HepG2 (cell line): ENCODE measurements around the gene HYAL2. TPM values are rescaled to one million over a fixed set of nuclear protein-coding genes. Genes with fewer than 3 reads are reported as not detected.

Experiments
- ATAC-seq: fragments of 200-7000 bp; cut with Tn5 transposase; 3 replicates; pipeline ENCODE4 v1.9.1; 2020; ENCODE audit warnings: mild to moderate bottlenecking, moderate library complexity
- BruUV-seq: library from RNA; stranded (reverse); fragments of 400-500 nt; replicated peaks from 2 replicates; lab custom pipeline; 2021; lab: Mats Ljungman, UMichigan
- CTCF ChIA-PET: fragments of 300-600 bp; formaldehyde crosslinking; extraction: SDS; loops from one replicate; lab custom pipeline; 2021; ENCODE audit warnings: low total read pairs, inconsistent platforms, low intra/inter-chr PET ratio; lab: Yijun Ruan, JAX
- POLR2A ChIA-PET: fragments of 350-600 bp; sonication (Branson Sonifier 250); formaldehyde crosslinking; loops from one replicate; lab custom pipeline; 2020; ENCODE audit warnings: antibody characterized with exemption, inconsistent platforms; lab: Yijun Ruan, JAX
- DNase-seq: peaks from one replicate; pipeline ENCODE4 v3.0.0-alpha.2; 2015; ENCODE audit warnings: low spot score
- FAIRE-seq: peaks from 3 replicates; lab custom pipeline; 2011; peaks lifted over from hg19 to GRCh38; lab: Jason Lieb, UNC
- H2AFZ ChIP-seq: one replicate; pipeline ENCODE4 v1.6.1; 2011; ENCODE audit warnings: low read length, inconsistent platforms
- H3K27ac ChIP-seq: fragments of 300-600 bp; 3 replicates; pipeline ENCODE4 v1.8.0; 2011; ENCODE audit warnings: mixed run types, mild to moderate bottlenecking, mixed read lengths, low read length, inconsistent platforms; ENCODE audit not compliant: insufficient read depth; ENCODE audit errors: extremely low read length
- H3K27me3 ChIP-seq, 2 experiments: fragments of 200-600 bp in 1 of 2; 2 replicates in 1 of 2; 3 replicates in 1 of 2; pipeline versions ENCODE4 v1.6.0 to v1.8.0; 2011; ENCODE audit warnings: low read length in 2 of 2, mild to moderate bottlenecking in 2 of 2, moderate library complexity in 2 of 2, inconsistent platforms in 1 of 2; ENCODE audit not compliant: insufficient read depth in 2 of 2, control insufficient read depth in 1 of 2
- H3K36me3 ChIP-seq, 2 experiments: fragments of 200-600 bp in 1 of 2; replicated peaks in 1 of 2; 2 replicates in 1 of 2; 3 replicates in 1 of 2; pipeline versions ENCODE4 v1.5.1 to v1.8.0; 2011; ENCODE audit warnings: low read length in 2 of 2, inconsistent platforms in 1 of 2; ENCODE audit not compliant: insufficient read depth in 2 of 2, control insufficient read depth in 1 of 2
- H3K4me1 ChIP-seq: 2 replicates; pipeline ENCODE4 v1.5.1; 2012; ENCODE audit warnings: low read length, inconsistent platforms; ENCODE audit not compliant: insufficient read depth
- H3K4me2 ChIP-seq: 2 replicates; pipeline ENCODE4 v1.6.0; 2011; ENCODE audit warnings: low read depth, low read length, inconsistent platforms
- H3K4me3 ChIP-seq, 3 experiments: fragments of 200-600 bp in 1 of 3; sonication (generic), shearing (Covaris generic) in 1 of 3; replicated peaks in 1 of 3; 2 replicates each; pipeline ENCODE4 v1.5.1; 2011 to 2016; ENCODE audit warnings: low read length in 3 of 3, inconsistent platforms in 2 of 3, low read depth in 2 of 3, mild to moderate bottlenecking in 2 of 3, control low read depth in 1 of 3, mixed read lengths in 1 of 3; ENCODE audit not compliant: insufficient read depth in 1 of 3
- H3K79me2 ChIP-seq: one replicate; pipeline ENCODE4 v1.6.1; 2011; ENCODE audit warnings: low read length, inconsistent platforms; ENCODE audit not compliant: insufficient read depth
- H3K9ac ChIP-seq: 2 replicates; pipeline ENCODE4 v1.6.0; 2011; ENCODE audit warnings: mild to moderate bottlenecking, low read depth, low read length, inconsistent platforms; ENCODE audit not compliant: insufficient read depth
- H3K9me3 ChIP-seq: 2 replicates; pipeline ENCODE4 v1.5.1; 2012; ENCODE audit warnings: mild to moderate bottlenecking, low read length
- H4K20me1 ChIP-seq: 2 replicates; pipeline ENCODE4 v1.6.0; 2011; ENCODE audit warnings: inconsistent platforms, mild to moderate bottlenecking, low read length, moderate library complexity; ENCODE audit not compliant: insufficient read depth
- HMGA1 ChIP-seq: sonication (generic); formaldehyde crosslinking; conservative IDR thresholded peaks from 2 replicates; pipeline ENCODE4 v1.4.0; 2020; ENCODE audit warnings: missing genetic modification reagents
- ISX ChIP-seq: sonication (generic); formaldehyde crosslinking; conservative IDR thresholded peaks from 2 replicates; pipeline ENCODE4 v1.5.0; 2020; ENCODE audit warnings: missing genetic modification reagents
- MTA1 ChIP-seq: sonication (generic); formaldehyde crosslinking; IDR thresholded peaks from 2 replicates; pipeline ENCODE4 v1.4.0; 2020; ENCODE audit warnings: missing genetic modification reagents, mild to moderate bottlenecking, borderline replicate concordance
- RAD21 ChIP-seq: fragments of 450-650 bp; formaldehyde crosslinking; IDR thresholded peaks from 2 replicates; pipeline ENCODE4 v1.5.0; 2020; ENCODE audit warnings: mild to moderate bottlenecking
- SOX6 ChIP-seq, 2 experiments: fragments of 450-650 bp in 1 of 2; sonication (generic) in 1 of 2; formaldehyde crosslinking in 1 of 2; IDR thresholded peaks; 2 replicates each; pipeline versions ENCODE4 v1.4.0 to v1.6.1; 2017 to 2020; ENCODE audit warnings: antibody characterized with exemption in 1 of 2, mild to moderate bottlenecking in 1 of 2, missing genetic modification reagents in 1 of 2
- TBL1XR1 ChIP-seq: fragments of 150-350 bp; IDR thresholded peaks from 2 replicates; pipeline ENCODE4 v1.6.1; 2014; ENCODE audit warnings: borderline replicate concordance, low read length; ENCODE audit not compliant: partially characterized antibody
- UBTF ChIP-seq: sonication (generic); formaldehyde crosslinking; IDR thresholded peaks from 2 replicates; pipeline ENCODE4 v1.4.0; 2020; ENCODE audit warnings: mild to moderate bottlenecking, missing genetic modification reagents
- ZC3H13 ChIP-seq: sonication (generic); formaldehyde crosslinking; IDR thresholded peaks from 2 replicates; pipeline ENCODE4 v1.8.1; 2023; ENCODE audit warnings: mild to moderate bottlenecking, missing genetic modification reagents, moderate library complexity
- ZNF230 ChIP-seq: sonication (generic); formaldehyde crosslinking; IDR thresholded peaks from 2 replicates; pipeline ENCODE4 v1.4.0; 2020; ENCODE audit warnings: mild to moderate bottlenecking, missing genetic modification reagents
- ZNF776 ChIP-seq: sonication (generic); formaldehyde crosslinking; IDR thresholded peaks from 2 replicates; pipeline ENCODE4 v1.4.0; 2020; ENCODE audit warnings: mild to moderate bottlenecking, missing genetic modification reagents
- ZNF839 ChIP-seq: sonication (generic); formaldehyde crosslinking; IDR thresholded peaks from 2 replicates; pipeline ENCODE4 v1.4.0; 2020; ENCODE audit warnings: missing genetic modification reagents, mild to moderate bottlenecking, borderline replicate concordance
- ZNF891 ChIP-seq: sonication (generic); formaldehyde crosslinking; IDR thresholded peaks from 2 replicates; pipeline ENCODE4 v1.5.0; 2020; ENCODE audit warnings: mild to moderate bottlenecking, missing genetic modification reagents
- ZSCAN29 ChIP-seq: sonication (generic); formaldehyde crosslinking; conservative IDR thresholded peaks from 2 replicates; pipeline ENCODE4 v1.4.0; 2020; ENCODE audit warnings: mild to moderate bottlenecking, missing genetic modification reagents
- WGBS: methylation state at CpG from one replicate; pipeline ENCODE4 v1.1.6; 2017; ENCODE audit warnings: low lambda C conversion rate; 5-methylcytosine and 5-hydroxymethylcytosine counted together
- in situ Hi-C: cut with HindIII; loops from 2 replicates; pipeline ENCODE4 v1.10.0; 2017; ENCODE audit warnings: low pct_unique_long_range_greater_than_20kb; ENCODE audit not compliant: extremely low pct_ligation_motif_present
- intact Hi-C: fragments of 100-400 bp; cut with micrococcal nuclease; formaldehyde crosslinking; loops from one replicate; pipeline ENCODE4 v1.10.0; 2022; ENCODE audit not compliant: unreplicated experiment
- polyA plus RNA-seq, 8 experiments: library from polyadenylated mRNA; depleted of rRNA in 3 of 8; stranded (reverse) in 7 of 8; unstranded in 1 of 8; fragments of >200 nt; fragmentation: Illumina TruSeq in 4 of 8; extraction: Trizol in 4 of 8; gene quantifications; 2 replicates each; pipeline versions ENCODE4 v1.2.1 to v1.2.3, GENCODE V29; 2011 to 2016; ENCODE audit warnings: low read depth in 4 of 8, missing spikeins in 1 of 8, mixed read lengths in 1 of 8; ENCODE audit not compliant: insufficient read depth in 1 of 8
- total RNA-seq, 5 experiments: library from RNA; depleted of rRNA; stranded (reverse); fragments of >200 nt; fragmentation: Illumina TruSeq; extraction: Trizol; gene quantifications; 2 replicates each; pipeline ENCODE4 v1.2.3, GENCODE V29; 2016; ENCODE audit warnings: low read depth in 1 of 5
- TF ChIP-seq, protein P1 (sequence below): IDR thresholded peaks from 2 replicates; pipeline ENCODE4 v1.6.1; 2016; ENCODE audit warnings: missing compliant biosample characterization, missing genetic modification reagents, borderline replicate concordance

The HYAL2 gene
- total and polyA plus RNA-seq, 2 of the 13 experiments (the other 11 are each of a cell fraction or from before 2014, with no cell fraction given): 76.2 to 102 TPM

- TF ChIP-seq HMGA1 (CRISPR knock-in tag) (no peak), MTA1 (peak; percentile 69; the same call in 1 of the 2 replicates), RAD21 (CRISPR knock-in tag) (0 out of 2 replicates have a peak, but pooled peaks have one; percentile 26), SOX6 (IDR thresholded peaks at IDR 0.05) (no peak), SOX6 (CRISPR knock-in tag; IDR thresholded peaks at IDR 0.05) (peak; percentile 48; the same call in 1 of the 2 replicates), TBL1XR1 (no peak)
Measured at GRCh38 chr3:50358911-50359759, 36.6 kb upstream of the HYAL2 start, which contains the start of gene TMEM115 (continued).

DNA sequence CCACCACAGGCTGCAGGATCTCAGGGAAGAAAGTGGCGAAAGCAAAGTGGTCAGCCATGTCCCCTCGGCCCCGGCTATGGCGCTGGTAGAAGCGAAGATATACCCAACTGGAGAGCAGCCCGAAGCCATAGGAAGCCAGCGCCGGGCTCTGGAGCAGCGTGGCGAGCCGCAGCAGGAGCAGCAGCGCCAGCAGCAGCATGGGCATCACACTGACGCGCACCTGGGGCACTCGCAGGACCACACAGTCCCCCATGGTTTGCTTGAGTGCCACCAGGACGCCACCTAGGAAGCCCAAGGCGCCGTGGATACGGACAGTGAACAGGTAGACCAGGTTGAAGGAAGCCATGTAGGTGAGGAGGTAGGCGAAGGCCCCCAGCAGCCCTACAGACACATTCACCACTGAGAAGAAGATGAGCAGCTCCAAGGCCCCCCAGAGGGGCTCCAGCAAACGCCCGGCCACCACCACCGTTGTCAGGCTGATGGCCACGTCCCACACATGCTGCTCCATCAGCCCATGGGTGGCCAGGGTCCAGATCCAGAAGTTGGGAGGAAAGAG is 35.9 kb upstream of the HYAL2 start:
- 0% methylated on average over 3 of the region's 24 CpGs for WGBS
- peak overlapping the region; percentile 66 for H3K27ac ChIP-seq
- no peak overlapping the region for H2AFZ ChIP-seq
- H3K4me2 ChIP-seq: peak overlapping the region; percentile 94
- TF ChIP-seq ZNF839 (CRISPR knock-in tag) (peak; percentile 29; the same call in 1 of the 2 replicates), UBTF (no peak), ZC3H13 (CRISPR knock-in tag) (peak; percentile 1), ZNF230 (0 out of 2 replicates have a peak, but pooled peaks have one; percentile 1), ZNF776 (CRISPR knock-in tag) (0 out of 2 replicates have a peak, but pooled peaks have one; percentile 48), ZNF891 (peak; percentile 53; the same call in 1 of the 2 replicates), ZSCAN29 (0 out of 2 replicates have a peak, but pooled peaks have one; percentile 0), ISX (CRISPR knock-in tag) (no peak)
- TF ChIP-seq, protein P1, sequence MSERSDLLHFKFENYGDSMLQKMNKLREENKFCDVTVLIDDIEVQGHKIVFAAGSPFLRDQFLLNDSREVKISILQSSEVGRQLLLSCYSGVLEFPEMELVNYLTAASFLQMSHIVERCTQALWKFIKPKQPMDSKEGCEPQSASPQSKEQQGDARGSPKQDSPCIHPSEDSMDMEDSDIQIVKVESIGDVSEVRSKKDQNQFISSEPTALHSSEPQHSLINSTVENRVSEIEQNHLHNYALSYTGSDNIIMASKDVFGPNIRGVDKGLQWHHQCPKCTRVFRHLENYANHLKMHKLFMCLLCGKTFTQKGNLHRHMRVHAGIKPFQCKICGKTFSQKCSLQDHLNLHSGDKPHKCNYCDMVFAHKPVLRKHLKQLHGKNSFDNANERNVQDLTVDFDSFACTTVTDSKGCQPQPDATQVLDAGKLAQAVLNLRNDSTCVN (CRISPR knock-in tag): no peak
- H3K9me3 ChIP-seq: no peaks in the 10 kb centered on the region
- intact Hi-C loops (no loop called here), in situ Hi-C loops (no loop called here)
- peaks cover 2 to 9% of the 10 kb centered on the region in 2 experiments; a peak in 2 of 5 replicates for H3K27me3 ChIP-seq
- peaks cover 37% of the 10 kb centered on the region for H3K4me1 ChIP-seq
- peak overlapping the region; percentile 91 for H3K9ac ChIP-seq
- ATAC-seq (peak; percentile 13), FAIRE-seq (no peak), DNase-seq (no peak)
- H3K4me3 ChIP-seq: peak overlapping the region; percentile 76 to 91 (median 88)
- H3K36me3 ChIP-seq: peaks cover 9 to 27% of the 10 kb centered on the region in 2 experiments; a peak in 4 of 5 replicates
- H3K79me2 ChIP-seq: peaks cover 39% of the 10 kb centered on the region
- BruUV-seq: no TSS peak
- CTCF ChIA-PET: no interaction called here
- POLR2A ChIA-PET: interaction anchor here (1.2 kb wide), 1 partner anchor 8 kb away, joined by 10 read pairs; the partner anchor contains the start of genes CYB561D2 and NPRL2
- H4K20me1 ChIP-seq: peaks cover 25% of the 10 kb centered on the region
